B cell (primary cell): ENCODE measurements around the gene WWP2.

Experiments used
- CTCF ChIP-seq: fragments of 200-600 bp; IDR thresholded peaks from one replicate; pipeline ENCODE4 v1.8.0; 2022; ENCODE audit warnings: antibody characterized with exemption, mild to moderate bottlenecking
- EZH2 ChIP-seq: IDR thresholded peaks from 2 replicates; pipeline ENCODE4 v1.6.1; 2012; ENCODE audit warnings: borderline replicate concordance, low read depth, mild to moderate bottlenecking, moderate library complexity, low read length; ENCODE audit not compliant: insufficient read depth, poor library complexity, severe bottlenecking

- TF ChIP-seq CTCF (no peak), EZH2 (no peak)
These were observed 101.5 kb downstream of the WWP2 start for GRCh38 chr16:69863401-69864281.
